Stimulated activated CD4-positive, alpha-beta T cell treated with anti-CD3 and anti-CD28 coated beads, Interleukin-4, amount 100 ng/mL, for 24 hours (primary cell): ENCODE measurements around the gene TBC1D4.

Source experiments
- DNase-seq: peaks from one replicate; pipeline ENCODE4 v3.0.0-alpha.2; 2020

Gene TBC1D4

GRCh38 chr13:75486146-75487062 lies 4.4 kb upstream of the TBC1D4 start:
- DNase-seq, result no peak

GRCh38 chr13:75485286-75486062 lies 3.5 kb upstream of the TBC1D4 start:
- no peak for DNase-seq

- no peak for DNase-seq
Measured at GRCh38 chr13:75482820-75483079, 781 bp upstream of the TBC1D4 start.

- DNase-seq, result peak; percentile 7
Measured at GRCh38 chr13:75481176-75482069, 546 bp downstream of the TBC1D4 start.

GRCh38 chr13:75480671-75481175 lies 1.2 kb downstream of the TBC1D4 start:
- DNase-seq, result peak; percentile 15

- DNase-seq, result no peak
Measured at GRCh38 chr13:75479102-75479740, 2.7 kb downstream of the TBC1D4 start.

- no peak for DNase-seq
Measured at GRCh38 chr13:75478659-75479058, 3.3 kb downstream of the TBC1D4 start.

GRCh38 chr13:75474956-75475355 lies 7.0 kb downstream of the TBC1D4 start:
- no peak for DNase-seq

GRCh38 chr13:75473468-75473867 lies 8.5 kb downstream of the TBC1D4 start:
- no peak for DNase-seq

GRCh38 chr13:75470676-75471075 lies 11.3 kb downstream of the TBC1D4 start:
- DNase-seq, result no peak

- no peak for DNase-seq
Measured at GRCh38 chr13:75469047-75469446, 12.9 kb downstream of the TBC1D4 start.

GRCh38 chr13:75468602-75469001 lies 13.4 kb downstream of the TBC1D4 start:
- no peak for DNase-seq

GRCh38 chr13:75468098-75468497 lies 13.9 kb downstream of the TBC1D4 start:
- DNase-seq, result no peak

GRCh38 chr13:75467040-75467728 lies 14.8 kb downstream of the TBC1D4 start:
- no peak for DNase-seq

GRCh38 chr13:75465236-75465635 lies 16.7 kb downstream of the TBC1D4 start:
- DNase-seq, result no peak

GRCh38 chr13:75461314-75461713 lies 20.7 kb downstream of the TBC1D4 start:
- DNase-seq, result no peak

GRCh38 chr13:75460644-75461043 lies 21.3 kb downstream of the TBC1D4 start:
- DNase-seq, result no peak

GRCh38 chr13:75458696-75459422 lies 23.1 kb downstream of the TBC1D4 start:
- DNase-seq, result no peak

- DNase-seq, result no peak
Measured at GRCh38 chr13:75455962-75456361, 26.0 kb downstream of the TBC1D4 start.

GRCh38 chr13:75454497-75454896 lies 27.5 kb downstream of the TBC1D4 start:
- no peak for DNase-seq

GRCh38 chr13:75452564-75452963 lies 29.4 kb downstream of the TBC1D4 start:
- no peak for DNase-seq
